H1 (cell line): ENCODE measurements around the gene MAPK11. TPM values are rescaled to one million over a fixed set of nuclear protein-coding genes. Genes with fewer than 3 reads are reported as not detected.

Source experiments
- CTCF ChIA-PET: fragments of 300-600 bp; sonication (Branson Sonifier 250); formaldehyde crosslinking; loops from one replicate; lab custom pipeline; 2021; ENCODE audit not compliant: partially characterized antibody; lab: Charles Lee
- POLR2A ChIA-PET: fragments of 300-600 bp; sonication (Branson Sonifier 250); formaldehyde crosslinking; loops from one replicate; lab custom pipeline; 2021; ENCODE audit warnings: inconsistent platforms; ENCODE audit not compliant: partially characterized antibody; lab: Charles Lee
- DNase-seq, 2 experiments: peaks; one replicate each; pipeline versions ENCODE4 v3.0.0 to v3.0.0-alpha.2; 2010 to 2022; ENCODE audit warnings: low spot score in 2 of 2, low read depth in 1 of 2, mixed read lengths in 1 of 2
- FAIRE-seq: peaks from 2 replicates; lab custom pipeline; 2011; peaks lifted over from hg19 to GRCh38; lab: Jason Lieb, UNC
- H2AFZ ChIP-seq: 2 replicates; pipeline ENCODE4 v1.8.1; 2012; ENCODE audit warnings: low read length, inconsistent platforms
- H2AK5ac ChIP-seq: 2 replicates; pipeline ENCODE4 v1.6.1; 2013; ENCODE audit warnings: low read depth, low read length
- H2BK120ac ChIP-seq: replicated peaks from 2 replicates; pipeline ENCODE3; 2013; ENCODE audit warnings: low read depth, low read length, inconsistent platforms
- H2BK12ac ChIP-seq: 2 replicates; pipeline ENCODE4 v1.6.1; 2013; ENCODE audit warnings: low read depth, low read length
- H2BK15ac ChIP-seq: 2 replicates; pipeline ENCODE4 v1.6.1; 2013; ENCODE audit warnings: low read length
- H2BK20ac ChIP-seq: 2 replicates; pipeline ENCODE4 v1.6.1; 2013; ENCODE audit warnings: low read length
- H2BK5ac ChIP-seq: 2 replicates; pipeline ENCODE4 v1.6.1; 2013; ENCODE audit warnings: low read depth, low read length
- H3K14ac ChIP-seq: 2 replicates; pipeline ENCODE4 v1.6.1; 2013; ENCODE audit warnings: inconsistent platforms; ENCODE audit not compliant: insufficient read length
- H3K18ac ChIP-seq: 2 replicates; pipeline ENCODE4 v1.6.1; 2013; ENCODE audit warnings: low read length; ENCODE audit errors: extremely low read depth
- H3K23ac ChIP-seq: 2 replicates; pipeline ENCODE4 v1.6.1; 2013; ENCODE audit warnings: inconsistent platforms; ENCODE audit not compliant: insufficient read length
- H3K23me2 ChIP-seq: 2 replicates; pipeline ENCODE4 v1.6.1; 2013; ENCODE audit warnings: low read depth, low read length
- H3K27ac ChIP-seq: 2 replicates; pipeline ENCODE4 v1.6.1; 2011; ENCODE audit warnings: low read depth, low read length, inconsistent platforms
- H3K27me3 ChIP-seq, 4 experiments: replicated peaks in 1 of 4; 1 replicate in 1 of 4; 2 replicates in 3 of 4; pipeline versions ENCODE4 v1.6.1 to v1.8.1; 2011 to 2013; ENCODE audit warnings: low read length in 3 of 4, mild to moderate bottlenecking in 3 of 4, inconsistent platforms in 2 of 4, mixed read lengths in 2 of 4, moderate library complexity in 1 of 4; ENCODE audit not compliant: control insufficient read depth in 3 of 4, insufficient read depth in 3 of 4; ENCODE audit errors: extremely low read depth in 1 of 4
- H3K36me3 ChIP-seq, 4 experiments: 2 replicates each; pipeline versions ENCODE4 v1.6.1 to v1.8.1; 2011 to 2013; ENCODE audit warnings: mild to moderate bottlenecking in 4 of 4, low read length in 3 of 4, moderate library complexity in 2 of 4, control low read depth in 1 of 4, inconsistent platforms in 1 of 4; ENCODE audit not compliant: insufficient read depth in 4 of 4, control insufficient read depth in 2 of 4
- H3K4ac ChIP-seq: replicated peaks from 2 replicates; pipeline ENCODE3; 2013; ENCODE audit warnings: low read length, low read depth, mixed read lengths, inconsistent platforms; ENCODE audit not compliant: insufficient read length
- H3K4me1 ChIP-seq, 4 experiments: replicated peaks in 1 of 4; 1 replicate in 1 of 4; 2 replicates in 3 of 4; pipeline versions ENCODE4 v1.6.1 to v1.8.1; 2011 to 2013; ENCODE audit warnings: low read length in 3 of 4, inconsistent platforms in 2 of 4, mixed read lengths in 1 of 4; ENCODE audit not compliant: insufficient read depth in 4 of 4, control insufficient read depth in 3 of 4
- H3K4me2 ChIP-seq, 2 experiments: 2 replicates each; pipeline versions ENCODE4 v1.6.1 to v1.8.1; 2011 to 2013; ENCODE audit warnings: low read depth in 2 of 2, low read length in 2 of 2, control low read depth in 1 of 2, inconsistent platforms in 1 of 2, mild to moderate bottlenecking in 1 of 2; ENCODE audit not compliant: insufficient read depth in 1 of 2
- H3K4me3 ChIP-seq, 4 experiments: fragments of 200-600, 300-600 bp in 1 of 4; sonication (generic), shearing (Covaris generic), sonication (Bioruptor Twin) in 1 of 4; 2 replicates each; pipeline versions ENCODE4 v1.5.1 to v1.8.1; 2011 to 2016; ENCODE audit warnings: low read length in 4 of 4, low read depth in 3 of 4, control low read depth in 2 of 4, inconsistent platforms in 2 of 4, mild to moderate bottlenecking in 2 of 4, mixed read lengths in 1 of 4, moderate library complexity in 1 of 4; ENCODE audit not compliant: insufficient read depth in 2 of 4; ENCODE audit errors: extremely low read depth in 1 of 4
- H3K56ac ChIP-seq: replicated peaks from 2 replicates; pipeline ENCODE3; 2013; ENCODE audit warnings: low read depth, mild to moderate bottlenecking, mixed read lengths, low read length, inconsistent platforms; ENCODE audit not compliant: insufficient read length
- H3K79me1 ChIP-seq: 2 replicates; pipeline ENCODE4 v1.6.1; 2013; ENCODE audit warnings: low read depth, low read length, control low read depth
- H3K79me2 ChIP-seq, 2 experiments: 2 replicates each; pipeline versions ENCODE4 v1.6.1 to v1.8.1; 2012 to 2013; ENCODE audit warnings: low read length in 2 of 2, mild to moderate bottlenecking in 2 of 2, inconsistent platforms in 1 of 2; ENCODE audit not compliant: insufficient read depth in 2 of 2, control insufficient read depth in 1 of 2
- H3K9ac ChIP-seq, 4 experiments: replicated peaks in 1 of 4; 1 replicate in 1 of 4; 2 replicates in 3 of 4; pipeline versions ENCODE4 v1.6.1 to v1.8.1; 2011 to 2013; ENCODE audit warnings: low read depth in 3 of 4, low read length in 3 of 4, control low read depth in 2 of 4, mild to moderate bottlenecking in 2 of 4, moderate library complexity in 2 of 4, inconsistent platforms in 1 of 4; ENCODE audit errors: extremely low read depth in 1 of 4
- H3K9me3 ChIP-seq, 2 experiments: 2 replicates each; pipeline versions ENCODE4 v1.6.1 to v1.8.1; 2012 to 2013; ENCODE audit warnings: mild to moderate bottlenecking in 2 of 2, moderate library complexity in 2 of 2, control low read depth in 1 of 2, inconsistent platforms in 1 of 2, low read depth in 1 of 2, low read length in 1 of 2, mixed read lengths in 1 of 2; ENCODE audit not compliant: insufficient read depth in 2 of 2
- H4K20me1 ChIP-seq, 2 experiments: replicated peaks in 1 of 2; 2 replicates each; pipeline versions ENCODE3 to v1.8.1; 2011 to 2013; ENCODE audit warnings: inconsistent platforms in 2 of 2, low read length in 2 of 2, mild to moderate bottlenecking in 1 of 2; ENCODE audit not compliant: insufficient read depth in 2 of 2, control insufficient read depth in 1 of 2
- H4K5ac ChIP-seq: 2 replicates; pipeline ENCODE4 v1.6.1; 2013; ENCODE audit warnings: low read length, low read depth, mixed read lengths, inconsistent platforms; ENCODE audit not compliant: insufficient read length
- H4K8ac ChIP-seq: 2 replicates; pipeline ENCODE4 v1.8.0; 2013; ENCODE audit warnings: mild to moderate bottlenecking, moderate library complexity, low read length, inconsistent platforms; ENCODE audit not compliant: insufficient read depth; ENCODE audit errors: extremely low read depth
- H4K91ac ChIP-seq: replicated peaks from 2 replicates; pipeline ENCODE3; 2013; ENCODE audit warnings: low read length, mixed read lengths, inconsistent platforms; ENCODE audit not compliant: insufficient read length
- CBX8 ChIP-seq: fragments of 300-800, 300-1000 bp; sonication (generic); IDR thresholded peaks from 2 replicates; pipeline ENCODE4 v1.7.1; 2016; ENCODE audit warnings: low read depth, low read length, borderline replicate concordance
- CHD1 ChIP-seq: IDR thresholded peaks from 2 replicates; pipeline ENCODE4 v1.6.1; 2012; ENCODE audit warnings: low read depth, low read length, improper control_type of control experiment
- CREB1 ChIP-seq: IDR thresholded peaks from 2 replicates; pipeline ENCODE4 v1.6.1; 2012; ENCODE audit warnings: inconsistent platforms
- CTBP2 ChIP-seq: IDR thresholded peaks from 2 replicates; pipeline ENCODE4 v1.7.0; 2011; ENCODE audit warnings: borderline replicate concordance, mild to moderate bottlenecking, moderate library complexity, mixed read lengths, low read length; ENCODE audit not compliant: insufficient read depth, insufficient read length
- E2F6 ChIP-seq: IDR thresholded peaks from 2 replicates; pipeline ENCODE4 v1.6.1; 2012; ENCODE audit warnings: inconsistent platforms
- EP300 ChIP-seq, 2 experiments: IDR thresholded peaks; 1 replicate in 1 of 2; 2 replicates in 1 of 2; pipeline ENCODE4 v1.6.1; 2011 to 2012; ENCODE audit warnings: low read depth in 2 of 2, low read length in 2 of 2, mild to moderate bottlenecking in 2 of 2, borderline replicate concordance in 1 of 2, inconsistent platforms in 1 of 2, moderate library complexity in 1 of 2
- NRF1 ChIP-seq: IDR thresholded peaks from 2 replicates; pipeline ENCODE4 v1.6.1; 2011; ENCODE audit warnings: mild to moderate bottlenecking, low read depth, low read length, improper control_type of control experiment
- POLR2AphosphoS5 ChIP-seq: IDR thresholded peaks from 2 replicates; pipeline ENCODE4 v1.6.1; 2011; ENCODE audit warnings: low read depth, low read length
- RNF2 ChIP-seq: fragments of 200-900, 300-1000 bp; sonication (generic); IDR thresholded peaks from 2 replicates; pipeline ENCODE4 v1.7.1; 2016; ENCODE audit warnings: borderline replicate concordance, low read depth, mild to moderate bottlenecking, antibody characterized with exemption, low read length; ENCODE audit not compliant: poor library complexity, severe bottlenecking; ENCODE audit errors: missing control alignments
- SAP30 ChIP-seq: fragments of 300-600 bp; sonication (generic); IDR thresholded peaks from 2 replicates; pipeline ENCODE4 v1.7.1; 2012; ENCODE audit warnings: low read length, moderate library complexity, mild to moderate bottlenecking, inconsistent platforms; ENCODE audit not compliant: insufficient read depth, insufficient replicate concordance
- YY1 ChIP-seq: IDR thresholded peaks from 2 replicates; pipeline ENCODE4 v1.6.1; 2011; ENCODE audit warnings: low read depth, mild to moderate bottlenecking, low read length
- WGBS, 2 experiments: shearing (Covaris generic) in 1 of 2; methylation state at CpG; one replicate each; pipeline versions ENCODE4 v1.1.6 to v1.1.7; 2013 to 2015; ENCODE audit warnings: low lambda C conversion rate in 2 of 2, mixed read lengths in 2 of 2, inconsistent platforms in 1 of 2, low coverage in 1 of 2, missing lambda C conversion rate in 1 of 2; ENCODE audit not compliant: insufficient replicate concordance in 2 of 2, insufficient coverage in 1 of 2, insufficient read length in 1 of 2; ENCODE audit errors: extremely low coverage in 1 of 2, missing lambda C conversion rate in 1 of 2; 5-methylcytosine and 5-hydroxymethylcytosine counted together
- polyA plus RNA-seq, 7 experiments: library from polyadenylated mRNA; depleted of rRNA in 3 of 7; stranded (reverse) in 5 of 7; unstranded in 2 of 7; fragments of >200 nt in 5 of 7; fragments of 200-250 nt in 2 of 7; gene quantifications; 1 replicate in 5 of 7; 2 replicates in 1 of 7; 4 replicates in 1 of 7; pipeline versions ENCODE4 v1.2.1 to v1.2.3, GENCODE V29; 2011 to 2013; ENCODE audit warnings: missing spikeins in 2 of 7, mixed read lengths in 2 of 7
- total RNA-seq: library from RNA; stranded (reverse); fragmentation: NEBNext Ultra II Directional; extraction: Animal tissue kit (Norgen Biotek cat#: 25700); gene quantifications from 2 replicates; pipeline ENCODE4 v1.2.1, GENCODE V29; 2021

MAPK11 gene
- total and polyA plus RNA-seq, 2 of the 8 experiments (the other 6 are each of a cell fraction or from before 2014, with no cell fraction given) = 0.70 to 1.5 TPM

- H2BK15ac ChIP-seq = no peak overlapping the region
- H3K18ac ChIP-seq = peak overlapping the region; percentile 20; the same call in 1 of the 2 replicates
- H3K23ac ChIP-seq = no peak overlapping the region
- no peak for DNase-seq
- peaks cover 5 to 8% of the 10 kb centered on the region in 2 experiments for H4K20me1 ChIP-seq
- WGBS, 2 experiments = 79% methylated on average over 7 of the region's 7 CpGs; no CpG with 5 or more reads in 1 of the 2 experiments
- peak overlapping the region; percentile 48; the same call in 1 of the 2 replicates for H2BK20ac ChIP-seq
- H3K27ac ChIP-seq = no peak overlapping the region
- H3K79me2 ChIP-seq = no peaks in the 10 kb centered on the region
- ChIA-PET CTCF (interaction anchor here (0.6 to 4.7 kb wide), 10 partner anchors 10 to 237 kb away, joined by 3 to 26 read pairs (median 4); partner anchors contain the start of gene HDAC10), POLR2A (interaction anchor here (1.1 to 1.4 kb wide), 3 partner anchors 12 to 15 kb away, joined by 3 to 4 read pairs (median 3); partner anchors contain the start of gene HDAC10)
- peaks cover 0 to 20% (median 10%) of the 10 kb centered on the region in 4 experiments; a peak in 6 of 7 replicates for H3K4me1 ChIP-seq
- H3K79me1 ChIP-seq = no peaks in the 10 kb centered on the region
- no peak overlapping the region; a peak in 2 of 8 replicates for H3K4me3 ChIP-seq
- peak overlapping the region; percentile 42 for H4K91ac ChIP-seq
- H3K4ac ChIP-seq = no peak overlapping the region
- peak overlapping the region in 1 of 2 experiments; percentile 77; a peak in 1 of 4 replicates for H3K4me2 ChIP-seq
- H3K36me3 ChIP-seq = no peaks in the 10 kb centered on the region
- FAIRE-seq = no peak
- H4K5ac ChIP-seq = no peak overlapping the region
- peaks cover 1 to 32% (median 23%) of the 10 kb centered on the region in 4 experiments; a peak in 6 of 7 replicates for H3K27me3 ChIP-seq
- H3K56ac ChIP-seq = no peak overlapping the region
- no peak overlapping the region for H4K8ac ChIP-seq
- no peak overlapping the region for H3K14ac ChIP-seq
- no peak overlapping the region for H2AK5ac ChIP-seq
- no peak overlapping the region for H2BK120ac ChIP-seq
- H3K9ac ChIP-seq = no peak overlapping the region; a peak in 1 of 7 replicates
- H2BK12ac ChIP-seq = peak overlapping the region; percentile 80; the same call in 1 of the 2 replicates
- no peak overlapping the region for H2AFZ ChIP-seq
- H3K9me3 ChIP-seq = peaks cover 0 to 10% of the 10 kb centered on the region in 2 experiments; a peak in 1 of 4 replicates
- H2BK5ac ChIP-seq = peak overlapping the region; percentile 52; the same call in 1 of the 2 replicates
- peaks cover 6% of the 10 kb centered on the region; the same call in 1 of the 2 replicates for H3K23me2 ChIP-seq
- TF ChIP-seq RNF2 = no peak
- no peak for TF ChIP-seq EP300 (IDR thresholded peaks at IDR 0.05; ENCODE audit: borderline replicate concordance in 1 of 2, low read depth in 2 of 2, low read length in 2 of 2)
- no peak for TF ChIP-seq CREB1
- TF ChIP-seq YY1 = no peak
- no peak for TF ChIP-seq E2F6
- TF ChIP-seq POLR2AphosphoS5 = no peak
- no peak for TF ChIP-seq SAP30
- TF ChIP-seq CHD1 = no peak
- TF ChIP-seq CBX8 = no peak
- TF ChIP-seq CTBP2 = no peak
- TF ChIP-seq NRF1 = no peak
Measured at GRCh38 chr22:50262460-50262911, 7.7 kb downstream of the MAPK11 start.
